ENCODE measurements around the gene UTS2R.
"Not testable (repeated sequence)": the region's sequence is repeated elsewhere in the genome, so short reads cannot be mapped to it uniquely, and the experiment has no call there.

UTS2R gene

DNA sequence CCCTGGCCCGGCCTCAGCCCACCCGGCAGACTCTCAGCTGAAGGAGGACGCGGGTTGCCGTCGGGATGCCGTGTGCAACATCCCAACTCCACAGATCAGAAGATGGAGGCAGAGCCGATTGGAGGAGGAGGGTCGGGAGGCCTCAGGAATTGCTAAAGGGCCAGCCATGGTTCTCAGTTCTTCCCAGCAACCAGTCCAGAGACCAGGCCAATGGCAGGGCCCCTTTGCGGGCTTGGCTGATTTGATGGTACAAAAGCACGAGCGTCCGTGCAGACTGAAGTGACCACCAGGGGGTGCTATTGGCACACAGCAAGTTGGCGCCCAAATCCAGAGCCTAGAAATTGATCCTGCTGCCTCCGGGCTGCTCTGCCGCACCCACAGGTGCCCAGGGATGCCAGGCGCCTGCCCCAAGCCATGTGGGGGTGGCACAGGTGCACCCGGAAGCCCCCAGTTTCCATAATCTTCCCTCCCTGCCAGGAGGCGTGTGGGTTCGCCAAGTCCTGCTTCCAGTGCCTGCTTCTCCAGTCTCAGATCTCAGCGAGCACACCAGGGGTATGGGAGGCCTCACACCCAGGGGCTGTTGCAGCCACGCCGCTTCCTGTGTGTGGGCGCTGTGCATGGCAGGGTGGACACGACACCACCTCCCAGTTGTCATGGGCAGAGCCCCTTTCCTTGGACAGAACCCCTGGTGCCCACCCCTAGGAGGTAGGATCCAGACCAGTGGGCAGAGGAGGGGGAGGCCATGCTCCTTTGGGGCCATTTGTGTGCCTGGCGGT is 19.7 kb upstream of the UTS2R start:
- Histone ChIP-seq H3K9me3 (ENCODE audit: control insufficient read depth, low read length) (no peaks in the 10 kb centered on the region), H3K4me1 (ENCODE audit: control insufficient read depth, insufficient read depth, low read length) (peaks cover 34% of the 10 kb centered on the region), H3K4me3 (ENCODE audit: low read length) (no peak overlapping the region), H3K36me3 (ENCODE audit: control insufficient read depth, insufficient read depth, low read length) (no peaks in the 10 kb centered on the region), H3K9ac (ENCODE audit: low read length) (no peak overlapping the region), H3K27me3 (ENCODE audit: control insufficient read depth, insufficient read depth, low read length) (peaks cover 6% of the 10 kb centered on the region)

DNA sequence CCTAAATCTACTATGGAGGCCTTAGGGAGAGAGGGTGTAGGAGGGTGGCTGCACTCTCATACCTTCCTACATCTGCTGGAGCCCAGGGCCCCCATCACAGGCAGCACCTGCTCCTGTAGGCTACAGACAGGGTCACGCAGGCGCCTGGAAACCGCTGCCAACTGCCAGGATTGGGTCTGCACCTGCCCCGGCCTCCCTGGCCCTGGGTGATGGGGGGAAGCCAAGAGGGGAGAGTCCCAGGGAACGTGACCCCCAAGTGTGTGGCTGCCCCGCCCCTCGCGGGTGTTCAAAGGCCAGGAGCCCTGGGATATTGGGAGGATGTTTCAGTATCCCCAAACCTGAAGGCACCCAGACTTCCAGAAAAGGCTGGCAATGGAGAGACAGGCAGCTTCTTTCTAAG is 18.1 kb upstream of the UTS2R start:
- H3K9me3 ChIP-seq (ENCODE audit: control insufficient read depth, low read length): no peaks in the 10 kb centered on the region
- peaks cover 13% of the 10 kb centered on the region for H3K27me3 ChIP-seq (ENCODE audit: control insufficient read depth, insufficient read depth, low read length)

DNA sequence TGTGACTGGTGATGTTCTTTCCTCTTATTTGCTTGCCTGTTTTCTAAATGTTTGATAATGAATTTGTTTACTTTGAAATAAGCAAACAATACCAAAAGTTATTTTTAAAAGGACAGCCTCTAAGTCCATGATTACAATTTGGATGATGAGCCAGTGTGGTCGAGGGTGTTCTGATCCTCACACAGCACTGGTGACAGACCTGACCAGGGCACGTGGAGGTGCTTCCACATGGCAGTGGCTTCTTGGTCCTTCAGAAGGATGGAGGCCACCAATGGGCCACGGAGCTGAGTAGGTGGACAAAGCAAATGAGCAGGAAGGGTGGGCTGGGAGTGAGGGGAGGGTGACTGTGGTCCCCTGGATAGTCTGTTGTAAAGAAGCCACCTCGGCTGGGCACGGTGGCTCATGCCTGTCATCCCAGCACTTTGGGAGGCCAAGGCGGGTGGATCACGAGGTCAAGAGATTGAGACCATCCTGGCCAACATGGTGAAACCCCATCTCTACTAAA is 16.7 kb upstream of the UTS2R start:
- H3K4me1 ChIP-seq (ENCODE audit: control insufficient read depth, insufficient read depth, low read length): peaks cover 27% of the 10 kb centered on the region
- peaks cover 24% of the 10 kb centered on the region for H3K27me3 ChIP-seq (ENCODE audit: control insufficient read depth, insufficient read depth, low read length)
- no peak overlapping the region for H3K9ac ChIP-seq (ENCODE audit: low read length)
- no peak overlapping the region for H3K4me3 ChIP-seq (ENCODE audit: low read length)
- no peaks in the 10 kb centered on the region for H3K9me3 ChIP-seq (ENCODE audit: control insufficient read depth, low read length)
- H3K36me3 ChIP-seq (ENCODE audit: control insufficient read depth, insufficient read depth, low read length): no peaks in the 10 kb centered on the region

More for the DNA sequence above, 18.1 kb upstream of the UTS2R start:
- Histone ChIP-seq H3K4me1 (ENCODE audit: control insufficient read depth, insufficient read depth, low read length) (peaks cover 33% of the 10 kb centered on the region), H3K36me3 (ENCODE audit: control insufficient read depth, insufficient read depth, low read length) (no peaks in the 10 kb centered on the region), H3K4me3 (ENCODE audit: low read length) (no peak overlapping the region), H3K9ac (ENCODE audit: low read length) (no peak overlapping the region)

DNA sequence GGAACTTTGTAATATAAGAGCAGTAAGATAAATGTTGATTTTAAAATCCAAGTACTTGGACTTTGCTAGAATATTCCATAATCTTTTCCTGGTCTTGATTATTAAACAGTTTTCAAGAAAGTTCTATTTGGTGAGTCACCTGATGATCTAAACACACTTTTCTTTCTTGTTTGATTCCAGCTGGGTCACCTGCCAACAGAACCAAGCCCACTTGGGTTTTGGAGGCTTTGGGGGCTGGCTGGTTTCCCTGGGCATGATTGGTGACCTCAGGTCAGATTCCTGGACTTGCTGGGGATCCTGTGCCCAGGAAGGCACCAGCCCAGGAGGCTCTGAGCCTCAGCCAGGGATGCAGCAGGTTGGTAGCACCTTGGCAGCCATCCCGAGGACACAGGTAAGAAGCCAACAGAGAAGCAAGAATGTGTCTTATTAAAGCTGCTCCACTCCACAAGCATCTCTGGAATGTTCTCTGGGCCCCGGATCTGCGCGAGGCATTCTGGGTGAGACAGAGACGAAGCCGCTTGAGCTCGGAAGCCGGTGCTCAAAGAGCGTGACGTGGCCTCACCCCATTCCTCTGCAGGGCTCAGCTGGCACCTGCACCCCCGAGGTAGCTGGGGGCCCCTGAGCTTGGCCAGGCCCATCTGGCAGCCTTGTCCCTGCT is 15.7 kb upstream of the UTS2R start:
- H3K36me3 ChIP-seq (ENCODE audit: control insufficient read depth, insufficient read depth, low read length): no peaks in the 10 kb centered on the region
- no peaks in the 10 kb centered on the region for H3K9me3 ChIP-seq (ENCODE audit: control insufficient read depth, low read length)
- no peak overlapping the region for H3K9ac ChIP-seq (ENCODE audit: low read length)
- no peak overlapping the region for H3K4me3 ChIP-seq (ENCODE audit: low read length)
- H3K4me1 ChIP-seq (ENCODE audit: control insufficient read depth, insufficient read depth, low read length): peaks cover 27% of the 10 kb centered on the region
- peaks cover 24% of the 10 kb centered on the region for H3K27me3 ChIP-seq (ENCODE audit: control insufficient read depth, insufficient read depth, low read length)

DNA sequence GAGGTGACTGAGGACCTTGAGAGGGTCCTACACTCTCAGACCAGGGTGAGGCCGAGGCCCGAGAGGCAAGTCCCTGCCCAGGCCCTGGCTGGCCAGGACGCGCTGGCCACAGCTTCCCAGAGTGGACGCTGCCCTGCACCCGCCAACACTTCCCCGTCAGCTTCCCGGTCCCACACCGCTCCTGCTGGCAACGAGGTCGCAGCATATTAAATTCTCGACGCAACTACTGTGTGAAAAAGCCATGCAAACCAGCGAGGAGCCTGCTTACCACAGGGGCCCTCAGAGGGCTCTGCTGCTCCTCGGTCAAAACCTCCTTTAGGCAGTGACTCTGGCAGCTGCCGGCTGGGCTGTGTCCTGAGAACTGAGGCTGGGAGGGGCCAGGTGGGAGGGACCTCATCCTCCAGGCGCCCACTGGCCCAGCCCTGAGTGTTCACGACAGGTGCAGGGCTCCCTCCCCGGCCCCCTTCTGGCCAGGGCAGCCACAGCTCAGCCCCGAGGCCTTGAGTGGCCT is 14.7 kb upstream of the UTS2R start:
- Histone ChIP-seq H3K4me3 (ENCODE audit: low read length) (no peak overlapping the region), H3K9me3 (ENCODE audit: control insufficient read depth, low read length) (no peaks in the 10 kb centered on the region), H3K9ac (ENCODE audit: low read length) (no peak overlapping the region), H3K4me1 (ENCODE audit: control insufficient read depth, insufficient read depth, low read length) (peaks cover 23% of the 10 kb centered on the region), H3K27me3 (ENCODE audit: control insufficient read depth, insufficient read depth, low read length) (peaks cover 24% of the 10 kb centered on the region), H3K36me3 (ENCODE audit: control insufficient read depth, insufficient read depth, low read length) (no peaks in the 10 kb centered on the region)

DNA sequence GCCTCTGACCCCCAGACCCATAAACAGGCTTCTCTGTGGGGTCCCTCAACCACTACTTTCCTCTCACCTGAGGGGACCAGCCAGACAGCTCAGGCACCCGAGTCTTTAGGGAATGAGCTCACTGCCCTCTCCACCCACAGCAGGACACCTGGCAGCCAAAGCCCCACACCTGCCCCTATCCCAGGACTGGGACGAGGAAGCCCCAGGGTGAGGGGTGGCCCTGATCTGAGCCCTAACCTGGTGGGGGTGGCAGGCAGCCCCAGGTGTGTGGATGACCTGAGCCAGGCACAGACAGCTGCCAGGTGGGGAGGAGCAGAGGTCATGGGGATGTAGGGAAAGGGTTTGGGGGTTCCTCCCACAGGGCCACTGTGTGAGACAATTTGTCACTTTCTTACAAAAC is 14.2 kb upstream of the UTS2R start:
- H3K9me3 ChIP-seq (ENCODE audit: control insufficient read depth, low read length): no peaks in the 10 kb centered on the region
- H3K4me1 ChIP-seq (ENCODE audit: control insufficient read depth, insufficient read depth, low read length): peaks cover 20% of the 10 kb centered on the region
- H3K4me3 ChIP-seq (ENCODE audit: low read length): no peak overlapping the region
- H3K9ac ChIP-seq (ENCODE audit: low read length): no peak overlapping the region
- no peaks in the 10 kb centered on the region for H3K36me3 ChIP-seq (ENCODE audit: control insufficient read depth, insufficient read depth, low read length)
- peaks cover 24% of the 10 kb centered on the region for H3K27me3 ChIP-seq (ENCODE audit: control insufficient read depth, insufficient read depth, low read length)

DNA sequence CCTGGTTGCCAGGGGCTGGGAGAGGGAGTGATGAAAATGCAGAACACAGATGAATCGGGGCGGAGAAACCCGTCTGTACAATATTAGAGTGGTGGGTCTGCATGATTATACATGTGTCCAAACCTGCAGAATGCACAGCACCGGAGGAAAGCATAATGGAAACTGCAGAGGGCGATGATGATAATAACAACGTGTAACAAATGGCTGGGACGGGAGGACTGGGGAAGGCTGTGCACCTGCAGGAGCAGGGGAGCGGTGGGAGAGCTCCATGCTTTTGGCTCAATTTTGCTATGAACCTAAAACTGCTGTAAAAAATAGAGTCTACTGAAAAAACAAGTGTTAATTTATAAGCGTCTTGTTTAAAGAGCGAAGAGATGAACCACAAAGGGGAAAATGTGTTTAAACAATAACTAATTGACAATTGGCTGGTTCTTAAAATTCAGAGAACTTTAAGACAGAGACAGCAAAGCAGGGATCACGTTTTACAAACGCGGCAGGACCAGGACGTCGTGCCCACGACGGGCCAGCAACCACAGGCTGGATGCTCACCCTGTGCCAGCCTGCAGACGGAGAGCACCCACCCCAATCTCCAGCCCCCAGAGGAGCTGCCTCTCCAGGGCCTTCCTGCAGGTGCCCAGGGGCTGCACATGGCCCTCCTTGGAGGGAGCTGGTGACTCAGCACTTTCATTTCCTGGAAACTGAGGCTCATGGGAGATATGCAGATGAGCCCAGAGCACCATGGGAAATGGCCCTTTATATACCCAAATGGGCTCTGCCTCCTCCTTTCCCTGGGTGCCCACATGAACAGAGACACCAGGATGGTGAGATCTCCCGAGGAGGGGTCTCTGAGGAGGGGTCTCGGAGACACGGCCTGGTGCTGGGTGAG is 12.9 kb upstream of the UTS2R start, which contains the start of gene TEX19:
Gene TEX19, plus strand, starts transcription at position 783 of the 886 bp plus-strand sequence. CDS start 2,904 bp downstream, outside the sequence.
- H3K4me3 ChIP-seq (ENCODE audit: low read length): no peak within 1 kb of the TSS
- H3K36me3 ChIP-seq (ENCODE audit: control insufficient read depth, insufficient read depth, low read length): no peaks in the 10 kb centered on the region
- H3K4me1 ChIP-seq (ENCODE audit: control insufficient read depth, insufficient read depth, low read length): peaks cover 20% of the 10 kb centered on the region
- H3K9me3 ChIP-seq (ENCODE audit: control insufficient read depth, low read length): no peaks in the 10 kb centered on the region
- no peak within 1 kb of the TSS for H3K9ac ChIP-seq (ENCODE audit: low read length)
- peaks cover 24% of the 10 kb centered on the region for H3K27me3 ChIP-seq (ENCODE audit: control insufficient read depth, insufficient read depth, low read length)

DNA sequence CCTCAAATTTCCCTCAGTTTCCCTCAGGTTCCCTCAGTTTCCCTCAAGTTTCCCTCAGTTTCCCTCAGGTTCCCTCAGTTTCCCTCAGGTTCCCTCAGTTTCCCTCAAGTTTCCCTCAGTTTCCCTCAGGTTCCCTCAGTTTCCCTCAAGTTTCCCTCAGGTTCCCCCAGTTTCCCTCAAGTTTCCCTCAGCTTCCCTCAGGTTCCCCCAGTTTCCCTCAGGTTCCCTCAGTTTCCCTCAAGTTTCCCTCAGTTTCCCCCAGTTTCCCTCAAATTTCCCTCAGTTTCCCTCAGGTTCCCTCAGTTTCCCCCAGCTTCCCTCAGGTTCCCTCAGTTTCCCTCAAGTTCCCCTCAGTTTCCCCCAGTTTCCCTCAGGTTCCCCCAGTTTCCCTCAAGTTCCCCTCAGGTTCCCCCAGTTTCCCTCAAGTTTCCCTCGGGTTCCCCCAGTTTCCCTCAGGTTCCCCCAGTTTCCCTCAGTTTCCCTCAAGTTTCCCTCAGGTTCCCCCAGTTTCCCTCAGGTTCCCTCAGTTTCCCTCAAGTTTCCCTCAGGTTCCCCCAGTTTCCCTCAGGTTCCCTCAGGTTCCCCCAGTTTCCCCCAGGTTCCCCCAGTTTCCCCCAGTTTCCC is 12.0 kb upstream of the UTS2R start:
- not testable (repeated sequence) for H3K36me3 ChIP-seq (ENCODE audit: control insufficient read depth, insufficient read depth, low read length); H3K4me3 ChIP-seq (ENCODE audit: low read length); H3K9ac ChIP-seq (ENCODE audit: low read length); H3K9me3 ChIP-seq (ENCODE audit: control insufficient read depth, low read length)
- Histone ChIP-seq H3K27me3 (ENCODE audit: control insufficient read depth, insufficient read depth, low read length) (peaks cover 24% of the 10 kb centered on the region), H3K4me1 (ENCODE audit: control insufficient read depth, insufficient read depth, low read length) (peaks cover 20% of the 10 kb centered on the region)

DNA sequence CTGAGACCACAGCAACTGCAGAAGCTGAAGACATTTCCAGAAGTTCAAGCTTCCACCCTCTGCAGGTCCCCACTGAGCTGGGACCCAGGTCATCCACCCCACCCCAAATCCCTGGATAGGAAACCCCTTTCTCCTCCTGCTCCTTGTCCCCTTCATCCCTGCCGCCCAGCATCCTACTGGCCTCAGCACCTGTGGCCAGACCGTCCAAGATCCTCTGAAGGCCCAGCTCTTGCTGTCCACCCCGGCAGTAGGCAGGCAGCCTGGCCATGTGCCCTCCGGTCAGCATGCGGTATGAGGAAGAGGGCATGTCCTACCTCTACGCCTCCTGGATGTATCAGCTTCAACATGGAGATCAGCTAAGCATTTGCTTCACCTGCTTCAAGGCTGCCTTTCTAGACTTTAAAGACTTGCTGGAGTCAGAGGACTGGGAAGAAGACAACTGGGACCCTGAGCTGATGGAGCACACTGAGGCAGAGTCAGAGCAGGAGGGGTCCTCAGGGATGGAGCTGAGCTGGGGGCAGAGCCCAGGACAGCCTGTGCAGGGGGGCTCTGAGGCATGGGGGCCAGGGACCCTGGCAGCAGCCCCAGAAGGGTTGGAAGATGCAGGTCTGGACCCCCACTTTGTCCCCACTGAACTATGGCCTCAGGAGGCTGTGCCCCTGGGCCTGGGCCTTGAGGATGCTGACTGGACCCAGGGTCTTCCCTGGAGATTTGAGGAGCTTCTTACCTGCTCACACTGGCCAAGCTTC is 9.5 kb upstream of the UTS2R start:
- no peaks in the 10 kb centered on the region for H3K4me1 ChIP-seq (ENCODE audit: control insufficient read depth, insufficient read depth, low read length)
- no peaks in the 10 kb centered on the region for H3K9me3 ChIP-seq (ENCODE audit: control insufficient read depth, low read length)
- H3K4me3 ChIP-seq (ENCODE audit: low read length): no peak overlapping the region
- H3K36me3 ChIP-seq (ENCODE audit: control insufficient read depth, insufficient read depth, low read length): no peaks in the 10 kb centered on the region
- H3K9ac ChIP-seq (ENCODE audit: low read length): no peak overlapping the region
- peaks cover 18% of the 10 kb centered on the region for H3K27me3 ChIP-seq (ENCODE audit: control insufficient read depth, insufficient read depth, low read length)

DNA sequence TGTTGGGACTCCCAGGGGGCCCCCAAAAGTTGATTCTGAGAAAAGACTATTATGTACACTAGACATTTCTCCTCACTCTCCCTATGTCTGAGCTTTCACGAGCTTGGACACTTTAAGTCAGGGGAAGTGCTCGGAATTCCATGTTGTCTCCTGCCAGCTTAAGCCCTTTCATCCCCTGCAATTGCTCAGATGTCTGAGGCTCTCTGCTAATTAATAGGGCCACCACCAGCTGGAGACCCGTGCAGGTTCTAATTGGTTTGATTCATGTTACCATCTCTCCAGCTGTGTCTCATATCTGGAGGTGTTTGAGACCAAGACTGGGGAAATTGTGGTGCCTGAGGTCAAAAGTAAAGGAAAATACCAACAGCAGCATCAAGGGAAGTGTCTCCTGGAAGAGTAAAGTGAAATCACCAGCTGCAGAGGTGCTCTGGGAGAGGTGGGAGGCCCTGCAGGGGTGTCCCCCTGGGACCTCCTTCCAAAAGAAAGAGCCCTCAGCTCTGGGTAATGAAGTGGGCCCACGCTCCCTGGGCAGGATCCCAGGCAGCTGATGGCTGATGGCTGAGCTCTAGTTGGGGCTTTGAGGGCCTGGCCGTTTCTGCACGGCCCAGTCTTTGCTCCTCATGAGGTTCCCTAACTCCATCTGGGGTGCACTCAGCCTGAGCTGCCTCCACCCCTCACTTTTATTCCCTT is 5.8 kb upstream of the UTS2R start:
- no peak overlapping the region for H3K9ac ChIP-seq (ENCODE audit: low read length)
- H3K36me3 ChIP-seq (ENCODE audit: control insufficient read depth, insufficient read depth, low read length): no peaks in the 10 kb centered on the region
- peaks cover 6% of the 10 kb centered on the region for H3K4me1 ChIP-seq (ENCODE audit: control insufficient read depth, insufficient read depth, low read length)
- no peaks in the 10 kb centered on the region for H3K9me3 ChIP-seq (ENCODE audit: control insufficient read depth, low read length)
- H3K27me3 ChIP-seq (ENCODE audit: control insufficient read depth, insufficient read depth, low read length): peaks cover 14% of the 10 kb centered on the region
- no peak overlapping the region for H3K4me3 ChIP-seq (ENCODE audit: low read length)

All from mucosa of stomach (tissue), 1 donor.